HG02938 (cell line): ENCODE measurements around the gene C14orf93.
A peak's percentile ranks its signal among the peaks of the same experiment; 100 is the strongest.

Experiments
- ATAC-seq: cut with Tn5 transposase; IDR thresholded peaks from one replicate; pipeline ENCODE4 v1.9.1; 2021; ENCODE audit warnings: mild to moderate bottlenecking, moderate library complexity; ENCODE audit not compliant: unreplicated experiment

C14orf93 gene, protein sequence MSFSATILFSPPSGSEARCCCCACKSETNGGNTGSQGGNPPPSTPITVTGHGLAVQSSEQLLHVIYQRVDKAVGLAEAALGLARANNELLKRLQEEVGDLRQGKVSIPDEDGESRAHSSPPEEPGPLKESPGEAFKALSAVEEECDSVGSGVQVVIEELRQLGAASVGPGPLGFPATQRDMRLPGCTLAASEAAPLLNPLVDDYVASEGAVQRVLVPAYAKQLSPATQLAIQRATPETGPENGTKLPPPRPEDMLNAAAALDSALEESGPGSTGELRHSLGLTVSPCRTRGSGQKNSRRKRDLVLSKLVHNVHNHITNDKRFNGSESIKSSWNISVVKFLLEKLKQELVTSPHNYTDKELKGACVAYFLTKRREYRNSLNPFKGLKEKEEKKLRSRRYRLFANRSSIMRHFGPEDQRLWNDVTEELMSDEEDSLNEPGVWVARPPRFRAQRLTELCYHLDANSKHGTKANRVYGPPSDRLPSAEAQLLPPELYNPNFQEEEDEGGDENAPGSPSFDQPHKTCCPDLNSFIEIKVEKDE

DNA sequence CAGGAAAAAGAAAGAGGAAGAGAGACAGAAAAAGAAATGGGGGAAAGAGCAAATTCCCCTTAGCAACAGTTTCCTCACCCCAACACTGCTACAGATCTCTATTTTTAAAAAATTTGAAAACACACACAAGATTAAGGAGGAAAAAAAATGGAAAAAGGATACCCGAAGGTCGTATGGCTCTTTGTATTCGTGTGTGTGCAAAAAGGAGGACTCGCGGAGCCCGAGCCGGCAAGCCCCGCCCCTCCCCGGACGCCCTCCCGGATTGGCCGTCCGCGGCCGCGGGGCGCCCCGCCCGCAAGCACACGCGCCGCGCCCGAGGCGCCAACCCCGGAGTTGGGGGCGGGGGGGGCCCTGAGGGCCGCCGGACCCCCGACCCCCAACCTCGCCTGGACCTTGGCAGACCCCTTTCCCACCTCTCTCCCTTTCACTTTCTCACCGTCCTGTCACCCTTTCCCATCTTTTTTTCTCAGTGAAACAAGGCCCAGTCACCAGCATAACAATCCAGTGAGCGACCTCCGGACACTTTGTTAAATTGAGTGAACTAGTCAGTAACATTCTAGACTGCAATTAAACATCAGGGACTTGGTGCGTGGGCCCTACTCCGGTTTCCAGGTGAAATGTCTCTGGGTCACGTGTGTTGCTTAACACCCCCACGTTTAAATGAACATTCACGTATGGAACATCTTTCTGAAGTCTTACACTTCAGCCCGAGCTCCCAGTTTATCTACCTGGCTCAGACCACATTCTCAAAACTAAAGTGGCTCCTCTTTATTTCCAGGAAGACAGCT lies at the start of gene C14orf93:
C14orf93 (minus strand) TSS at position 205 of the 788 bp plus-strand sequence. CDS start 11,120 bp downstream, outside the sequence.
- ATAC-seq: no peak

DNA sequence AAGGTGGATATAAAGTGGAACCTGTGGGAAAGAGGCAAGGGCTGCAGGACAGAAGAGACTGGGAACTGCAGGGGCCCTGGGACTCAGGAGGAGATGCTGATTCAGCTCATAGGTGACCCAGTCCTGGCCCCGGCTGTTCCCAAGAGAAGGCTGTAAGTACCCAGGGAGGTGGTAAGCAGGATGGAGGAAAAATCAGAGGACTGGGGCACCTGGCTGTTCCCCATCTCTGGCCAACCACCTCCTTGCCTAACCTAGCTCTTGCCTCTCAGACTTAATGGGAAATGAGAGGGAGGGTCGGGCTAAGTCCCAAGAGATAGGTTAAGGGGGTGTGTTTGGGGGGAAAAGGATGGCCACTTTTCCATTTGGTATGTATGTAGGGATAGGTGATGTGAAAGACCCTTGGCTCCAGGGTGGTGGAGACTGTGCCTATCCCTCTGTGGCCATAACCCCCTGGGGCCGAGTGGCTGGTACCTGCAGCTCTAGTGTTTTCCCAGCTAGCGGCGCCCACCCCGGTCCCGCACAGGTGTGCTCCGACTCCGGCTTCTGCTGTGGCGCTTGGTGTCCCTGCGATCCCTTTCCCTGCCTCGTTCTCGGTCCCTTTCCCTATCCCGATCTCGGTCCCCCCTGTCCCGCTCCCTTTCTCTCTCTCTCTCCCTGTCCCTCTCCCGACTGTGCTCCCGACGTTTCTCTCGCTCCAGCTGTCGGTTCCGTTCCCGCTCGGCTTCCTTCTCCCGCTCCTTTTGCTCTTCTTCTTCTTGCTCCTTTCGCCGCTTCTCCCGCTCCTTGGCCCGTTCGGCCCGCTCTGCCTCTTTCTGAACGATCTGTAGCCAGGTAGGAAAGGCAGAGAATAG lies 48.9 kb upstream of the C14orf93 start:
- ATAC-seq: no peak

DNA sequence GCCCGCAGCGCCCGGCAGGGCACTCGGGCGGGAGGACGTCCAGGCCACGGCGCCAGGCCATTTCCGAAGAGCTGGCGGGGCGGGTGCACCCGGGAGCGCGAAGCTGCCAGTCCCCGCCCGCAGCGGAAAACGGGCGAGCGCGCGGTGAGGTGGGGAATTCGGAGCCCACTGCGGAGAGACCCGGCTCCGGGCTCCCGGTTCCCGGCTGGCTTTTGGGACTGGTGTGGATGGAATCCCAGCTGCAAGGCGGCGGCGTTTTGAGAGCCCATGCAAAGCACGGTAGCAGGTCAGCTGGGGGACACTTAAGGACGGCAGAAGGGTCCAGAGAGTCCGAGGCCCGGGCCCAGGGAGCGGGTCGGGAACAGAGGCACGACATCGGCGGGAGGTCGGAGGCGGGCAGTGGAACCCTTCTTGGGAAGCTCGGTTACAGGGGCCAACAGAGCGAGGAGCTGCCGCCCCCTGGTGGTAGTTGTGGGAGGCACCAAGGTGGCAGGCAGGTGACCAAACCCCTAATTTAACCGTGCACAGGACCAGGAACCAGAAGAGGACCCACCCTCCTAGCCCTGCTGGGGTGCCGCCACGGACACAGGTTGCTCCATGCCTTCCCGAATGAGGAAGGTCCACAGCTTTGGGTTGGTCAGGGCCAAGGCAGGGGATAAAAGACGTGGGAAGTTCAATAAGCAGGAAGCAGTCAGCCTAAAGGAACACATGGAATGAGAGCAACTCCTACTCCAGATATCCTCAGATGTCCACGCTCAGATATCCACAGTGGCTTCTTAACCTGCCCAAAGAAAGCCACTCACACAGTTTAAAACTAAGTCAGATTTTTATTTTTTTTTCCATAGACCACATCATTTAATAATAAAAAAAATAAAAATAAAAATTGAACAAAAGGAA lies 48.1 kb upstream of the C14orf93 start:
- ATAC-seq: peak; percentile 63

DNA sequence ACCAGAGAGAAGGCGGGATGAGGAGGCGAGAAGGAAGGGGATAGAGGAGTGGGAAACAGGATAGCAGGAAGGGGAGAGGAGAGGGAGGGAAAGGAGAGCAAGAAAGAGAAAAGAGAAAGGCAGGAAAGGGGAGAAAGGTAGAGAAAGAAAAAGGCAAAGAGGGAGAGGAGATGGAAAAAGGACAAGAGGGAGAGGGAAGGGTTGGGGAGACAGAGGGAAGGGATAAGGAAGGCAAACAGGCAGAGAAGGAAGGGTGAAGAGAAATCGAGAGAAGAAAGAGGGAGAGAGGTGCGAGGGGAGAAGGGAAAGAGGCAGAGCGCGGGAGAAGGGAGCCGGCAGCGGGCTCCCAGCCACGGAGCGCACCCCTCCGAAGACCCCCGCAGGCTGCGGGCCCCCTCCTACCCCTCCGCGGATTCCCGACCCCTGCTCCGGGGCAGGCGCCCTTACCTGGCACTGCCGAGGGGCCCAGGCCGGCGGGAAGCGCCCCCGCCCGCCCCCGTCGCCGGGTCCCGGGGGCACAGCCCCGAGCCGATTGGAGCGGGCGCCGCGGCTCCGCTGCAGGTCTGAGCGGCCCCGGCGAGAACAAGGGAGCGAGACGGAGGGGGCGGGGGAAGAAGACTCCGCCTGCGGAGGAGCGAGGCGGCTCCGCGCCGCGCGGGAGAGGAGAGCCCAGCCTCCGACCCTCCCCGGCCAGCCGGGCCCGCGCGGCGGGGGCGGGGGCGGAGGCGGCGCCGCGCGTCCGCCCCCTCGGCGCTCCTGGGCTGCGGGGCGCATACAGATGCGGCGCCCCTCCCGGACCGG lies 47.2 kb upstream of the C14orf93 start, which contains the start of gene CDH24:
CDH24 (minus strand) TSS at position 565 of the 801 bp plus-strand sequence. CDS start 1,787 bp downstream, outside the sequence.
- peak; percentile 38 for ATAC-seq

DNA sequence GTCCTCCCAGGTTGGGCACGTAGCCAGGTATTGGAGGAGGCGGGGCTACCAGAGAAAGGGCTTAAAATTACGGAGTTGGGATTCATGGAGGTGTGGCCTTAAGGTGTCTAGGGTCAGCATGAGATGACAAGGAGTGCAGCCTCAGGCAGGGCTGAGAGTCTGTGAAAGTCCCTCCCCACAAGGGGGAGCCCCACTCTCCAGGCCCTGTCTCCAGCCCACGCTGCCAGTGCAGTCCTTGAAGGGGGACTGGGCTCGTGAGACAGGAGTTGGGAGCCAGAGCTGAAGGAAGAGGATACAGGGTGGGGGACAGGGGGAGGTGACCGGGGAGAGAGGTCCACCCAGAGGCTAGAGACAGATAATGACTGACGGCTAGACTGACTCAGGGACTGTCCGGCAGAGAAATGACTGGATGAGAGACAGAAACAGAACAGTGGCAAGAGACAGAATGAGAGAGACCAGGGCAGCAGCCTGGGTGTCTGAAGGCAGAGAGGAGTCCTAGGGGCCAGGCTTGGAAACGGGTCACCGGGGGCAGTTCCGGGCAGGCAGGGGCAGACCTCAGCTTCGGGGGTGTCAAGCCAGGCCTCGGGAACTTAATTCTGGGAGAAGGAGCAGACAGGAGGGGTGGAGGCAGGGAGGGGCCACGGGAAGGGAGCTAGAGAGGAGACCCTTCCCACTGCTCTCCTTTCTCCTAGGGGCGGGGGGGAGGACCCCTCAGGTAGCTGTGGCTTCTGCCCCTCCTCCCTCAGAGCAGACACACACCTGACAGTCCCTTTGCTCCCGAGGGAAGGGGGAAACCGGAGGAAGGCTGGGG lies 46.4 kb upstream of the C14orf93 start:
- peak; percentile 53 for ATAC-seq

DNA sequence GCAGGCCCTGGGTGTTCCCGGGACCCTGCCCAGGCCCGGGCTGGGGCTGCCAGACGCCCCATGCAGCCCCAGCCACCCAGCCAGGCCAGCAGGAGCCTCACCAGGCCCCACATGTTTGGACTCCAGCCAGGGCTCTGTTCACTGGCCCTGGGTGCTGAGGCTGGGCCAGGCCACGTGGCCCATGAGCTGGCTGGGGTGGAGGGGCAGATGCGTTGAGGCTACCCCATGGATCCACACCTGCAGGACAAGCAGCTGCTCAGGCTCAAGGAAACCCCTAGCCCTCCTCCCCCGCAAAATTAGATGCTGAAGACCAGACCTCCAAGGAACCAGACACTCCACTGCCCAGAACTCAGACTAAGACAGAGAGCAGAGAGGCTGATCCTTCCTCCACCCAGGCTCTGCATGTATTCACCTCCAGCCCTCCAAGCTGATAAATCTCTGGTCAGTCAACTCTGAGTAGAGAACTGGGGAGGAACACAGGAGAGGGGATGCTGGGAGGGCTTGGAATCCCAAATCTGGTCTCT lies 45.7 kb upstream of the C14orf93 start:
- ATAC-seq: no peak

DNA sequence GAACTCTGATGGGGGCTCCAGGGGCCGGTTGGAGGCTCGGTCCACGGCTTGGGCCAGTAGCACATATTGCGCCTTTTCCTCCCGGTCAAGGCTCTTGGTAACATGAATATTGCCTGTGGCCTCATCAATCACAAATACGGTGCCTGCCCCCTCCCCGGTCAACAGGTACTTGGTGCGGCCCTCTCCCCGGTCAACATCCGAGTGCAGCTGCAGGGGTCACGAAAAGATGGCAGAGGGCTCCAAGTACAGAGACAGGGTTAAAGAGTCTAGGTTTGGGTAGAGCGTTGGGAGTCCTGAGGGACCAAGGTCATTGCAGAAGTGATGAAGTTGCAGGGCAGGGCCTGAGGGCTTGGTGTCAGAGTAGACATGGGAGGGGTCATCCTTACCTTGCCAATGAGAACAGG lies 45.2 kb upstream of the C14orf93 start:
- no peak for ATAC-seq

DNA sequence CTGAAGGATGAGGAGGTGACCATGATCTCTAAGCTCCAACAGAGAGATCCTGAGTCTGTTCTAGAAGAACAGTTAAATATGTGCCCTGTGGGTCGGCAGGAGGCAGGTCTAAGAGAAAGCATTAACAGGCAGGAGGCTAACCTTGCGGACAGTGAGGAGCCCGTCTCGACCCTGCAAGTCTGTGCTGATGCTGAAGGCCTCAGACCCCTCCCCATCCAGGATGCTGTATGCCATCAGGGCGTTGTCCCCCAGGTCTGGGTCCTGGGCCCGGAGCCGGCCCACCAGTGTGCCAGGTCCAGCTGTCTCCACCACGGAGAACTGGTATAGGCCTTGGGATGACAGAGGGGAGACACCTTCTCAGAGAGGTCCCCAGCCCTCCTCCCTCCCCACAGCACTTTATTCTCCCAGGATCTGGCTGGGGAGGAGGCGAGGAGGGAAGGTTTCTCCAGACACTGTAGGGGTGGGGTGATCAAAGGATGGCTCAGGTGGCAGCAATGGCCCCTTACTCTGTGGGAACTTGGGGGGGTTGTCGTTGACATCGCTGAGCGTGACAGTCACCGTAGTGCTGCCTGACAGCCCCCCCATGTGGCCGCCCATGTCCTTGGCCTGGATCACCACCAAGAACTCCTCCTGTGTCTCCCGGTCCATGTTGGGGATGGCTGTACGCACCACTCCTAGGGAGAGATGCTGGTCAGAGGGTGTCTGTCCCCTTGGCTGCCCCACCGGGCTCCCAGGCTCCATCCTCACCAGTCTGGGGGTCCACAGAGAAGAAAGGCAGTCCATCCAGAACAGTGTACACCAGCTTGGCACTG lies 44.3 kb upstream of the C14orf93 start:
- no peak for ATAC-seq

DNA sequence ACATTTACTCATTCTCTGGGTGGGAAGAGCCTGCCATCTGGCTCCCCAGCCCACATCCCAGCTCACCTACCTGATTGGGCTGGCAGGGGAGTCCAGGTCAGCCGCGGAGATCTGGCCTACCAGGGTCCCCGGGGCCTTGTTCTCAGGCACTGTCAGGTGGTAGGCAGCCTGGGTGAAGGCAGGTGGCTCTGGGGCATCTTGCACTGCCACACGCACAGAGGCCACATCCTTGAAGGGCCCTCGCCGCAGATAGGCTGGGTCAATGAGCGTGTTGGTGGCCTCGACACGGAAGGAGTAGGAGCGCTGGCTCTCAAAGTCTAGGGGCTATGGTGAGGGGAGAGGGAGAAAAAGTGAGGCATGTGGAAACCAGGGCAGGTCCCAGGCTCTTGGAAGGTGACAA lies 43.5 kb upstream of the C14orf93 start:
- ATAC-seq: no peak

DNA sequence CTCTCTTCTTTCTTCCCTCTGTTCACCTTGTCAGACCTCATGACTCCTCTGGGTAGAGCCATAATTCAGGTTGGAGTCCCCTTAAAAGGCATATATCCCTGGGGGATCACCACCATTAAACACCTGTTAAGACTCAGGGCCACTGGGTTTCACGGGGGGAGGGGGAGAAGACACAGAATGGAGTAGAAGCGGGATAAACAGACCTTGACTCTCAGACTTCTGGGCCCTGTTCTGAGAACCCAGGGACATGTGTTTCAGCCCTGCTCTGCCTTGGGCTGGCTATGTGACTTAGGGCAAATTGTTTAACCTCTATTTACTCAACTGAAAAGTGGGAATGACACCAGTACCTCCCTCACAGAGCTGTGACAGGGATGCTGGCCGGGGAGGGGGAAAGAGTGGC lies 42.7 kb upstream of the C14orf93 start:
- ATAC-seq: no peak

DNA sequence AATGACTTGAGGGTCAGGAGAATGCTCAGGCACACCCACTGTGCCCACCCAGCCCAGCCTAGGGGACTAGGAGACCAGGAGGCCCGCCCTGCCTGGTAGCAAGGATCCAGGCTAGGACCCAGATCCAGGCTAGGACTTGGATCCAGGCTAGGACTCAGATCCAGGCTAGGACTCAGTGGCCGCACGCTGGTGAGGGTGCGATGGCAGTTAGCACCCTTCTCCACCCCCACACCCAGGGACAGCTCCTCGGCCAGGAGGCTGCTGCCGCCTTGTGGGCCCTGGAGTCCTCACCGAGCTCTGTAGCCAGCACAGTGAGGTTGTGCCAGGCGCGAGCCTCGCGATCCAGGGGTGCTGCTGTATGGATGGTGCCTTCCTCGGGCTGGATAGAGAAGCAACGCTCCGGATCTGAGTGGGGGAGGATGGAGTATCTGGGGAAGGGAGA lies 42.3 kb upstream of the C14orf93 start:
- ATAC-seq: no peak

DNA sequence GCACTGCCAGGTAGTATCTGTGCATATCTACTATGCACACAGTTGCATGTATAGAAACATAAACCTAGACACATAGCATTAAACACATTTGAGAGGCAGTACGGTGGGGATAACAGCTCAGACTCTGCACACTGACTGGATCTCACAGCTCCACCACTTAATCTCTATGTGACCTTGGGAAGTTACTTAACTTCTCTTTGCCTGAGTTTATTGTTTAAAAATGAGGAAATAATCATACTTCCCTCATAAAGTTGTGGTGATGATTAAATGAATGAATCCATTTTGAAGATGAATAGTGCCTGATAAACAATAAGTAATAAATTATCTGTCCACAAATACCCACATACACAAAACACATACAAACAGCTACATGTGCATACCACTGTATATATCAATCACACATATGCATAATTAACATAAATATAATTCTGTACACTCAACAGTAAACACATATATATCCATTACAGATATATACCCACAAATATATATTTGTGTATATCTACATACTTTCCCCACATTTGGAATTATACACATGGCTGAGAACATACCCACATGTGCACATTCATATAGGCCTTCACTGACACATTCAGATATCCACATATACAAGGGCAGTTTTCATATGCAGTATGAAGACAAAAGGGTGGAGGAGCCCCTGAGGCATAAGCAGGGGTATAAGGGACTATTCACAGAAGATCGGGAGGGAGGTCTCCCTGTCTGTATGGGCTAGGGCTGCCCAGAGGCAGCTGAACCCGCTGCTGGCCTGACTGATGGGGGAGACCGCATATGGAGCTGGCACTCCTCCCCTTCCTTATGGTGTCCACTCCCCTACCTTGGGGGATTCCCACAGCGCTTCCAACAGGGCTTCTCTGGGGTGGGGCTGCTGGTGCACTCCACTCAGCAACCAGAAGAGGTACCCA lies 41.5 kb upstream of the C14orf93 start:
- ATAC-seq: no peak

DNA sequence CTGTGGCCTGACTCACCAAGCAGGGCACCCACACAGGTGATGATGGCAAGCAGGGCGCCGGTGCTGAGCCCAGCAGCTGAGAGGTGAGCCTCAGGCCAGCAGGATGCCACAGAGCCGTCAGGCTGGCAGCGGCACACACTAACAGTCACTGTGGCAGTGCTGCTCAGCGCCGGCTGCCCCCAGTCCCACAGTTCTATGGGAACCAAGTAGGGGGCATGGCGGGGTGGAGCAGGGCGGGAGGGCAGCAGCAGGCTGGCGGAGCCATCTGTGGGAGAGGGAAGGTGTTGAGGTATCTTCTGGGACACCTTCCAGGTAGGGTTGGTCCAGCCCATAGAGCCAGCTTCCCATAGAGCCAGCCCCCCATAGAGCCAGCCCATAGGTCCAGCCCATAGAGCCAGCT lies 39.1 kb upstream of the C14orf93 start:
- ATAC-seq: no peak

DNA sequence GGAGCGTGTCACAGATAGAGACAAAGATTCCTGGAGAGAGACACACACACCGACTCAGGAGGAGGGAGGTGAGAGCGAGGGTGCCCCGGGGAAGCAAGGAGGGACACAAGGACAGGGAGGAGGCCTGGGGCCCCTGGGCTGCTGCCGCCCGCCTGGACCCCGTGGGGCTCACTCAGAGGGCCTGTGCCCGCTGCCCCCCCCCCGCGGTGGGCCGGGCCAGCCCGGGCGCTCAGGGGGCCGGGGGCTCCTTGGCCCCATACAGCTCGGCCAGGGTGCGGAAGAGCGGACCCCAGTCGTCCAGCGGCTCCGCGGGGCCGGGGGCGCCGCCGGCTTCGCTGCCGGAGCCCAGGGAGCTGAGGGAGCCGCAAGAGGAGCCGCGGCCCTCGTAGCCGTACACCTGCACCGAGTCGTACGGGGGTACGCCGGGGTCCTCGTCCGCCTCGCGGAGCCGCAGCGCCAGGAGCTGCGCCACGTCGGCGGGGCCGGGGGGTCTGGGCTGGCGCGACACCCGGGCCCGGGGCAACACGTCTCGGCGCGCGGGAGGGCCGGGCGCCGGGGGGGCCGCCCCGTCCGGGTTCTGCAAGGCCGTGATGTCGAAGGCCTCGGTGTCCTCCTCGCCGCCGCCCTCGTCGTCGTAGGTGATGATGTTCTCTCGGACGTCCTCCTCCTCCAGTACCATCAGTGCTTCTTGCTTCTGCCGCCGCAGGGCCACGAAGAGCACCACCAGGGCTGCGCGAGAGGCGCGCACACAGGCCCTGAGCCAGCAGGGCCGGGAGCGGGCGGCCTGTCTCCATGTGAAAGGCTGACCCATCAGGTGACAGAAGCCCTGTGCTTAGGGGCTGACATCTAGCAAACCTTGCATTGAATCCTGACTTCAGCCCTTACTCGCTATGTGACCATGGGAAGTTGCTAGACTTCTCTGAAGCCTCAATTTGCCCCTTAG lies 38.1 kb upstream of the C14orf93 start:
- ATAC-seq: no peak
